GM12878 (cell line): ENCODE measurements around the gene SASH1.

Experiments used
- CBX5 ChIP-seq: sonication (generic); IDR thresholded peaks from 2 replicates; pipeline ENCODE4 v1.6.1; 2016; ENCODE audit warnings: low read depth, moderate library complexity, mild to moderate bottlenecking, inconsistent platforms
- CEBPB ChIP-seq, 2 experiments: fragments of 150-350 bp in 1 of 2; IDR thresholded peaks; 2 replicates each; pipeline ENCODE4 v1.6.1; 2012 to 2014; ENCODE audit warnings: low read depth in 2 of 2, low read length in 2 of 2, borderline replicate concordance in 1 of 2, inconsistent platforms in 1 of 2
- EZH2 ChIP-seq: IDR thresholded peaks from 2 replicates; pipeline ENCODE4 v1.6.1; 2012; ENCODE audit warnings: low read depth, mild to moderate bottlenecking, control low read depth, inconsistent platforms, low read length, borderline replicate concordance; ENCODE audit not compliant: control insufficient read depth
- GABPA ChIP-seq: IDR thresholded peaks from 2 replicates; pipeline ENCODE4 v1.6.1; 2014; ENCODE audit warnings: antibody characterized with exemption, low read depth, mild to moderate bottlenecking, inconsistent platforms
- JUND ChIP-seq: IDR thresholded peaks from 2 replicates; pipeline ENCODE4 v1.6.1; 2012; ENCODE audit warnings: low read depth, mild to moderate bottlenecking, low read length, improper control_type of control experiment, moderate library complexity
- NBN ChIP-seq: fragments of 450-650 bp; IDR thresholded peaks from 2 replicates; pipeline ENCODE4 v1.6.1; 2016
- POLR2AphosphoS5 ChIP-seq: IDR thresholded peaks from 2 replicates; pipeline ENCODE4 v1.6.1; 2011; ENCODE audit warnings: mild to moderate bottlenecking, low read length, inconsistent platforms
- RBBP5 ChIP-seq: fragments of 200-600 bp; sonication (generic); conservative IDR thresholded peaks from 2 replicates; pipeline ENCODE4 v1.6.1; 2016
- TF ChIP-seq, protein P1 (sequence below), 3 experiments: IDR thresholded peaks in 2 of 3; conservative IDR thresholded peaks in 1 of 3; 2 replicates each; pipeline ENCODE4 v1.5.1; 2011; ENCODE audit warnings: low read depth in 3 of 3, low read length in 3 of 3, mild to moderate bottlenecking in 3 of 3, control low read depth in 2 of 3, moderate library complexity in 2 of 3, inconsistent platforms in 1 of 3, mixed read lengths in 1 of 3; ENCODE audit not compliant: control insufficient read depth in 2 of 3, insufficient read depth in 1 of 3; ENCODE audit errors: extremely low read depth in 1 of 3
- TF ChIP-seq, protein P2 (sequence below): IDR thresholded peaks from 2 replicates; pipeline ENCODE4 v1.6.1; 2012; ENCODE audit warnings: mild to moderate bottlenecking, low read depth, low read length
- TF ChIP-seq, protein P3 (sequence below): IDR thresholded peaks from 2 replicates; pipeline ENCODE4 v1.6.1; 2012; ENCODE audit warnings: low read depth, low read length, improper control_type of control experiment
- TF ChIP-seq, protein P4 (sequence below): IDR thresholded peaks from 2 replicates; pipeline ENCODE4 v1.6.1; 2012; ENCODE audit warnings: low read depth, low read length, improper control_type of control experiment

DNA sequence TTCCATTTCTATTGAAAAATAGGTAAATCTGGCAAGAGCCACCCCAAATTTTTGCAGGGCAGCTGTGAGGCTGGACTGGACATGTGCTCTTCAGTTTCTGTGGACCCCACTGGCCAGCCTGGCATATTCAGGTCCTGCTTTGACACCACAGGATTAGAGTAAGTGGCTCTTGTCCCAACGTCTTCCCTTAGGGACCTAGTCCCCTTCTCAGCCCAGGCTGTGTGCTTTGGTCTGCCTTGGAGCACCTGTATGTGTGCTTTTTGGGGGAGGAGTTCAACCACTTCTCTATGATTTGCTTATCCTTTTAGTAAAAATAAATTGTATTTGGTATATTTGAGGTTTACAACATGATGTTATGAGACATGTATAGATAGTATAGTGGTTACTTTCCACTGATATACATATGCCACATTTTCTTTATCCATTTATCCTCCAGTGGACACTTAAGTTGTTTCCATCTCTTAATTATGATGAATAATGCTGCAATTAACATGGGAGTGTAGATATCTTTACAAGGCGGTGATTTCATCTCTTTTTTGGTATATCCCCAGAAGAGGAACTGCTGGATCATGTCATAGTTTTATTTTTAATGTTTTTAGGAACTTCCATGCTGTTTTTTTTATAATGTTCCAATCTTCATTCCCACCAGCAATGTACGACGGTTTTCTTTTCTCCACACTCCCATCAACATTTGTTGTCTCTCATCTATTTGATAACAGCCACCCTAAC lies 236.4 kb downstream of the SASH1 start:
- TF ChIP-seq, protein P1, sequence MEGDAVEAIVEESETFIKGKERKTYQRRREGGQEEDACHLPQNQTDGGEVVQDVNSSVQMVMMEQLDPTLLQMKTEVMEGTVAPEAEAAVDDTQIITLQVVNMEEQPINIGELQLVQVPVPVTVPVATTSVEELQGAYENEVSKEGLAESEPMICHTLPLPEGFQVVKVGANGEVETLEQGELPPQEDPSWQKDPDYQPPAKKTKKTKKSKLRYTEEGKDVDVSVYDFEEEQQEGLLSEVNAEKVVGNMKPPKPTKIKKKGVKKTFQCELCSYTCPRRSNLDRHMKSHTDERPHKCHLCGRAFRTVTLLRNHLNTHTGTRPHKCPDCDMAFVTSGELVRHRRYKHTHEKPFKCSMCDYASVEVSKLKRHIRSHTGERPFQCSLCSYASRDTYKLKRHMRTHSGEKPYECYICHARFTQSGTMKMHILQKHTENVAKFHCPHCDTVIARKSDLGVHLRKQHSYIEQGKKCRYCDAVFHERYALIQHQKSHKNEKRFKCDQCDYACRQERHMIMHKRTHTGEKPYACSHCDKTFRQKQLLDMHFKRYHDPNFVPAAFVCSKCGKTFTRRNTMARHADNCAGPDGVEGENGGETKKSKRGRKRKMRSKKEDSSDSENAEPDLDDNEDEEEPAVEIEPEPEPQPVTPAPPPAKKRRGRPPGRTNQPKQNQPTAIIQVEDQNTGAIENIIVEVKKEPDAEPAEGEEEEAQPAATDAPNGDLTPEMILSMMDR (IDR thresholded peaks at IDR 0.05 in 2 of 3, conservative IDR thresholded peaks at IDR 0.05 in 1 of 3; ENCODE audit: control insufficient read depth in 2 of 3, extremely low read depth in 1 of 3, insufficient read depth in 1 of 3, low read depth in 3 of 3, low read length in 3 of 3), result no peak
- TF ChIP-seq, protein P2, sequence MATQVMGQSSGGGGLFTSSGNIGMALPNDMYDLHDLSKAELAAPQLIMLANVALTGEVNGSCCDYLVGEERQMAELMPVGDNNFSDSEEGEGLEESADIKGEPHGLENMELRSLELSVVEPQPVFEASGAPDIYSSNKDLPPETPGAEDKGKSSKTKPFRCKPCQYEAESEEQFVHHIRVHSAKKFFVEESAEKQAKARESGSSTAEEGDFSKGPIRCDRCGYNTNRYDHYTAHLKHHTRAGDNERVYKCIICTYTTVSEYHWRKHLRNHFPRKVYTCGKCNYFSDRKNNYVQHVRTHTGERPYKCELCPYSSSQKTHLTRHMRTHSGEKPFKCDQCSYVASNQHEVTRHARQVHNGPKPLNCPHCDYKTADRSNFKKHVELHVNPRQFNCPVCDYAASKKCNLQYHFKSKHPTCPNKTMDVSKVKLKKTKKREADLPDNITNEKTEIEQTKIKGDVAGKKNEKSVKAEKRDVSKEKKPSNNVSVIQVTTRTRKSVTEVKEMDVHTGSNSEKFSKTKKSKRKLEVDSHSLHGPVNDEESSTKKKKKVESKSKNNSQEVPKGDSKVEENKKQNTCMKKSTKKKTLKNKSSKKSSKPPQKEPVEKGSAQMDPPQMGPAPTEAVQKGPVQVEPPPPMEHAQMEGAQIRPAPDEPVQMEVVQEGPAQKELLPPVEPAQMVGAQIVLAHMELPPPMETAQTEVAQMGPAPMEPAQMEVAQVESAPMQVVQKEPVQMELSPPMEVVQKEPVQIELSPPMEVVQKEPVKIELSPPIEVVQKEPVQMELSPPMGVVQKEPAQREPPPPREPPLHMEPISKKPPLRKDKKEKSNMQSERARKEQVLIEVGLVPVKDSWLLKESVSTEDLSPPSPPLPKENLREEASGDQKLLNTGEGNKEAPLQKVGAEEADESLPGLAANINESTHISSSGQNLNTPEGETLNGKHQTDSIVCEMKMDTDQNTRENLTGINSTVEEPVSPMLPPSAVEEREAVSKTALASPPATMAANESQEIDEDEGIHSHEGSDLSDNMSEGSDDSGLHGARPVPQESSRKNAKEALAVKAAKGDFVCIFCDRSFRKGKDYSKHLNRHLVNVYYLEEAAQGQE, result no peak
- TF ChIP-seq, protein P3, sequence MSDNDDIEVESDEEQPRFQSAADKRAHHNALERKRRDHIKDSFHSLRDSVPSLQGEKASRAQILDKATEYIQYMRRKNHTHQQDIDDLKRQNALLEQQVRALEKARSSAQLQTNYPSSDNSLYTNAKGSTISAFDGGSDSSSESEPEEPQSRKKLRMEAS, result no peak
- TF ChIP-seq CBX5 (no peak), CEBPB (IDR thresholded peaks at IDR 0.05; ENCODE audit: borderline replicate concordance in 1 of 2, low read depth in 2 of 2, low read length in 2 of 2) (no peak), RBBP5 (no peak), GABPA (no peak), NBN (no peak), EZH2 (no peak), POLR2AphosphoS5 (no peak), JUND (no peak)
- TF ChIP-seq, protein P4, sequence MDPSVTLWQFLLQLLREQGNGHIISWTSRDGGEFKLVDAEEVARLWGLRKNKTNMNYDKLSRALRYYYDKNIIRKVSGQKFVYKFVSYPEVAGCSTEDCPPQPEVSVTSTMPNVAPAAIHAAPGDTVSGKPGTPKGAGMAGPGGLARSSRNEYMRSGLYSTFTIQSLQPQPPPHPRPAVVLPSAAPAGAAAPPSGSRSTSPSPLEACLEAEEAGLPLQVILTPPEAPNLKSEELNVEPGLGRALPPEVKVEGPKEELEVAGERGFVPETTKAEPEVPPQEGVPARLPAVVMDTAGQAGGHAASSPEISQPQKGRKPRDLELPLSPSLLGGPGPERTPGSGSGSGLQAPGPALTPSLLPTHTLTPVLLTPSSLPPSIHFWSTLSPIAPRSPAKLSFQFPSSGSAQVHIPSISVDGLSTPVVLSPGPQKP, result no peak
